Loucy (cell line): Measurements from ENCODE around the gene BDH2.

ENCODE experiments used
- CTCF ChIP-seq: fragments of 200-600 bp; sonication (generic); conservative IDR thresholded peaks from 2 replicates; pipeline ENCODE4 v1.5.1; 2014; ENCODE audit warnings: mild to moderate bottlenecking, antibody characterized with exemption, low read length
- EZH2phosphoT487 ChIP-seq: fragments of 200-600 bp; IDR thresholded peaks from 2 replicates; pipeline ENCODE4 v1.6.1; 2018; ENCODE audit warnings: antibody characterized with exemption, mild to moderate bottlenecking, moderate library complexity, borderline replicate concordance

GRCh38 chr4:103092245-103092644 is 7.4 kb downstream of the BDH2 start:
- TF ChIP-seq CTCF (no peak), EZH2phosphoT487 (no peak)
